OCI-LY7 (cell line): ENCODE data around the gene C8G. TPM values are rescaled to one million over a fixed set of nuclear protein-coding genes. Genes with fewer than 3 reads are reported as not detected.

Experiments used
- BruUV-seq: library from RNA; stranded (reverse); fragments of 400-500 nt; replicated peaks from 2 replicates; lab custom pipeline; 2021; lab: Mats Ljungman, UMichigan
- CTCF ChIA-PET: fragments of 300-600 bp; sonication (Branson Sonifier 250); formaldehyde crosslinking; loops from one replicate; lab custom pipeline; 2022; ENCODE audit warnings: antibody characterized with exemption; ENCODE audit not compliant: unreplicated experiment; lab: Charles Lee
- POLR2A ChIA-PET: fragments of 300-600 bp; sonication (Branson Sonifier 250); formaldehyde crosslinking; loops from one replicate; lab custom pipeline; 2022; ENCODE audit warnings: antibody characterized with exemption; lab: Charles Lee
- DNase-seq: peaks from one replicate; pipeline ENCODE4 v3.0.0-alpha.2; 2015; ENCODE audit warnings: low spot score
- H2AFZ ChIP-seq: fragments of 200-600 bp; sonication (generic), shearing (Covaris generic); 2 replicates; pipeline ENCODE4 v1.6.1; 2014; ENCODE audit warnings: mild to moderate bottlenecking, antibody characterized with exemption, low read length, moderate library complexity
- H3K27ac ChIP-seq: fragments of 200-600 bp; sonication (generic); 2 replicates; pipeline ENCODE4 v1.5.1; 2014; ENCODE audit warnings: mixed run types, low read depth, mild to moderate bottlenecking, moderate library complexity, low read length, inconsistent platforms; ENCODE audit not compliant: poor library complexity, severe bottlenecking
- H3K36me3 ChIP-seq: fragments of 200-600 bp; sonication (generic); 2 replicates; pipeline ENCODE4 v1.6.1; 2014; ENCODE audit warnings: mild to moderate bottlenecking, antibody characterized with exemption, low read length, moderate library complexity, mixed read lengths; ENCODE audit not compliant: insufficient read depth
- H3K4me1 ChIP-seq: fragments of 200-600 bp; sonication (generic); 2 replicates; pipeline ENCODE4 v1.5.1; 2014; ENCODE audit warnings: mild to moderate bottlenecking, low read length; ENCODE audit not compliant: insufficient read depth, poor library complexity, severe bottlenecking
- H3K4me2 ChIP-seq: fragments of 200-600 bp; sonication (generic); 2 replicates; pipeline ENCODE4 v1.6.1; 2014; ENCODE audit warnings: mild to moderate bottlenecking, low read length
- H3K4me3 ChIP-seq: fragments of 200-600 bp; sonication (generic); 2 replicates; pipeline ENCODE4 v1.5.1; 2014; ENCODE audit warnings: mild to moderate bottlenecking, low read depth, low read length; ENCODE audit not compliant: poor library complexity, severe bottlenecking
- H3K79me2 ChIP-seq: fragments of 200-600 bp; sonication (generic); 2 replicates; pipeline ENCODE4 v1.6.1; 2016; ENCODE audit warnings: low read depth, mild to moderate bottlenecking, low read length, moderate library complexity, mixed read lengths; ENCODE audit not compliant: insufficient read depth
- H3K9me2 ChIP-seq: fragments of 200-600 bp; sonication (generic); 2 replicates; pipeline ENCODE4 v1.6.1; 2016; ENCODE audit warnings: mild to moderate bottlenecking, low read length, mixed read lengths; ENCODE audit not compliant: insufficient read depth
- H3K9me3 ChIP-seq: fragments of 200-600 bp; sonication (generic); 2 replicates; pipeline ENCODE4 v1.6.1; 2014; ENCODE audit warnings: mild to moderate bottlenecking, mixed run types, low read length, mixed read lengths
- H4K20me1 ChIP-seq: fragments of 200-600 bp; sonication (generic); 2 replicates; pipeline ENCODE4 v1.6.1; 2014; ENCODE audit warnings: mild to moderate bottlenecking, antibody characterized with exemption, low read length, moderate library complexity, mixed read lengths; ENCODE audit not compliant: insufficient read depth
- EZH2phosphoT487 ChIP-seq: fragments of 200-600 bp; sonication (generic); IDR thresholded peaks from 2 replicates; pipeline ENCODE4 v1.6.1; 2018; ENCODE audit warnings: low read depth, borderline replicate concordance, mild to moderate bottlenecking, mixed run types, antibody characterized with exemption, low read length, moderate library complexity, mixed read lengths
- intact Hi-C: fragments of 100-400 bp; cut with micrococcal nuclease; formaldehyde crosslinking; loops from one replicate; pipeline ENCODE4 v1.10.0; 2022; ENCODE audit not compliant: unreplicated experiment
- total RNA-seq, 2 experiments: library from RNA; depleted of rRNA in 1 of 2; stranded (reverse); fragments of >200 nt in 1 of 2; shearing (Covaris generic) in 1 of 2; gene quantifications; 2 replicates each; pipeline ENCODE4 v1.2.3, GENCODE V29; 2014 to 2022
- TF ChIP-seq, protein P1 (sequence below): fragments of 200-600 bp; sonication (generic); conservative IDR thresholded peaks from 2 replicates; pipeline ENCODE4 v1.5.1; 2014; ENCODE audit warnings: mild to moderate bottlenecking, antibody characterized with exemption, low read length, moderate library complexity, mixed read lengths

The C8G gene
- total RNA-seq, 2 experiments from 2014 or later = 0.95 to 2.2 TPM

DNA sequence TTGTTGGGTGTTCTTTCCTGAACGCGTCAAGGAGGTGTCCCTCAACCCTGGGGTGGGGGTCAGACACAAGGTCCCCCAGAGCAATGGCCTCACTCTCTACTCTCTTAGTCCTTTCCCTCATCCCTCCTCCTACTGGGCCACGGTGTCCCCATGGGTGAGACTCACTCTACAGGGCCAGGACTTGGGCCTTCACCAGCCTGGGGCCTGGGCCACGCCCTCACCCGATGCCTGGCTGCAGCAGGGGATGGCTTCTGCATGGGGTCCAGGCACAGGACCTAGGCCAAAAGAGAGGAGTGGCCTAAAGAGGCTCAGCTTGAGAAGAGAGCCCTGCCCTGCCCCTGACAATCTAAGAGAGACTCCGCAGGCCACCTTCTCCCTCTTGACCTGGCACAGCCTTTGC, 12.9 kb downstream of the C8G start:
- no peak overlapping the region for H3K4me3 ChIP-seq
- H3K27ac ChIP-seq = no peak overlapping the region
- CTCF ChIA-PET = no interaction called here
- H3K79me2 ChIP-seq = no peaks in the 10 kb centered on the region
- H3K4me1 ChIP-seq = no peaks in the 10 kb centered on the region
- no peak for TF ChIP-seq EZH2phosphoT487
- TF ChIP-seq, protein P1, sequence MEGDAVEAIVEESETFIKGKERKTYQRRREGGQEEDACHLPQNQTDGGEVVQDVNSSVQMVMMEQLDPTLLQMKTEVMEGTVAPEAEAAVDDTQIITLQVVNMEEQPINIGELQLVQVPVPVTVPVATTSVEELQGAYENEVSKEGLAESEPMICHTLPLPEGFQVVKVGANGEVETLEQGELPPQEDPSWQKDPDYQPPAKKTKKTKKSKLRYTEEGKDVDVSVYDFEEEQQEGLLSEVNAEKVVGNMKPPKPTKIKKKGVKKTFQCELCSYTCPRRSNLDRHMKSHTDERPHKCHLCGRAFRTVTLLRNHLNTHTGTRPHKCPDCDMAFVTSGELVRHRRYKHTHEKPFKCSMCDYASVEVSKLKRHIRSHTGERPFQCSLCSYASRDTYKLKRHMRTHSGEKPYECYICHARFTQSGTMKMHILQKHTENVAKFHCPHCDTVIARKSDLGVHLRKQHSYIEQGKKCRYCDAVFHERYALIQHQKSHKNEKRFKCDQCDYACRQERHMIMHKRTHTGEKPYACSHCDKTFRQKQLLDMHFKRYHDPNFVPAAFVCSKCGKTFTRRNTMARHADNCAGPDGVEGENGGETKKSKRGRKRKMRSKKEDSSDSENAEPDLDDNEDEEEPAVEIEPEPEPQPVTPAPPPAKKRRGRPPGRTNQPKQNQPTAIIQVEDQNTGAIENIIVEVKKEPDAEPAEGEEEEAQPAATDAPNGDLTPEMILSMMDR = no peak
- no peak overlapping the region for H2AFZ ChIP-seq
- no peak overlapping the region for H3K4me2 ChIP-seq
- no peaks in the 10 kb centered on the region for H3K36me3 ChIP-seq
- POLR2A ChIA-PET = interaction anchor here (0.6 kb wide), 1 partner anchor 34 kb away, joined by 4 read pairs; no protein-coding TSS in a partner anchor
- no peaks in the 10 kb centered on the region for H3K9me3 ChIP-seq
- intact Hi-C loops = no loop called here
- H3K9me2 ChIP-seq = no peaks in the 10 kb centered on the region
- DNase-seq = no peak
- no TSS peak for BruUV-seq
- no peaks in the 10 kb centered on the region for H4K20me1 ChIP-seq

DNA sequence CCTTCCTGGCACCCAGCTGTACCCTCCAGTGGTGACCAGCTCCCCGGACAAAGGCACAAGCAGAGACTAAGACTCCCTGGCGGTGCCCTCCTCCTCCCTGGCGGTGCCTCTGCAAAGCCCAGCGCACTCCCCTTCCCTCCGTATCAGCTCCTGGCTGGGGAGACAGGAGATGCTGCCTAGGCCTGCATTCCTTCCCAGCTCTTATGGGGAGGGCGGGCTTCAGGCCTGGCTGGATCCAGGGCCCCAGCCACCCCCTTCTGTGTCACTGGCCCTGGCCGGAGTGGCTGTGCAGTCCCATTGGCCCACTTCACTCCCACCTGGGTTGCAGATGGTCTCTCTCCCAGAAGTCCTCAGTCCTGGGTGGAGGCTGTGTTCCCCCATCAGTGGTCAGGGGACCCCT, 13.4 kb downstream of the C8G start:
- Histone ChIP-seq H3K4me2 (no peak overlapping the region), H4K20me1 (no peaks in the 10 kb centered on the region), H3K4me1 (no peaks in the 10 kb centered on the region), H3K27ac (no peak overlapping the region), H3K79me2 (no peaks in the 10 kb centered on the region), H2AFZ (no peak overlapping the region), H3K9me3 (no peaks in the 10 kb centered on the region), H3K4me3 (no peak overlapping the region), H3K9me2 (no peaks in the 10 kb centered on the region), H3K36me3 (no peaks in the 10 kb centered on the region)
- no TSS peak for BruUV-seq
- ChIA-PET POLR2A (no interaction called here), CTCF (interaction anchor here (0.6 kb wide), 1 partner anchor 15 kb away, joined by 3 read pairs; no protein-coding TSS in a partner anchor)
- TF ChIP-seq, protein P1 = no peak
- no peak for TF ChIP-seq EZH2phosphoT487
- no peak for DNase-seq
- intact Hi-C loops = no loop called here

DNA sequence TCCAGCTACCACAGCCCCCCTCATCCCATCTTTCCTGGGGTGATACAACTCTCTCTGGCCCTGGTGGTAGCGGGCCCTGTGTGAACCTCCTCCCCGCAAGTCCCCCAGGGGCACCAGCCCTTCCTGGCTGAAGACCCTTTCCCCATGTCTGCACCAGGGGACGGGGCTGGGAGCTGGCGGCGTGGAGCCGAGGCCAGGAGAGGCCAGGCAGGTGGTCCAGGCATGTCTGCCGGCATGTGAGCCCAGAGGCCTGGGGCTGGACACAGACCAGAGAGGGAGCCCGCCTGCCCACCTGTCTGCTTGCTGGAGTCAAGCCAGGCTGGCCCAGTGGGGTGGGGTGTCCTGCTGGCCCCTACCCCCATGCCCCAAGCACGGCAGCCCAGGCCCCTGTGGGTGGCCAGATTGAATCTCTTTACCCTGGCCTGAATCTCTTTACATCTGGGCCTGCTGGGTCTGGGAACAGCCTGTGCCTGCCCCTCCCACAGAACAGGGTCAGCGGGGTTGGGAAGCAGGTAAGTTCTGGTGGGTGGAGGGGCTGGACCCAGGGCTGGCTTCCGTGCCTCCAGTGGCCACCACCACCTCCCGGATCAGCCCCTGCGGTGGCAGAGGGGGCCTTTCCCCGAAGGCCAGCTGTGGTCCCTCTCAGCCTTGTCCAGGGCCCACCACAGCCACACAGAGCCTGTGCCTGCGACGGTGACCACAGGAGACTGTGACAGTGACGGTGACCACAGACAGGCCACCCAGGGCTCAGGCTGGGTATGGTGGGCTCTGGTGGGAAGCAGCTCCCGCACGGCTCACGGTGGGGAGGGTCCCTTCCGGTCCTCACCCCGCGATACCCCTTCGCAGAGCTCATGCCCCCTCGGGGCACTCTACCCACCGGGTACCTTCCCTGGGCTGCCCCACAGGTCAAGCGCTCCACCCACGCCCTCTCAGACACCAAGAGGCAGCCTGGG, 14.1 kb downstream of the C8G start:
- CTCF ChIA-PET = interaction anchor here (0.6 kb wide), 4 partner anchors 16 to 1034 kb away, joined by 3 to 14 read pairs (median 7); no protein-coding TSS in a partner anchor
- no peak overlapping the region for H3K27ac ChIP-seq

More for the DNA sequence above, 14.1 kb downstream of the C8G start:
- POLR2A ChIA-PET = no interaction called here
- Histone ChIP-seq H3K36me3 (no peaks in the 10 kb centered on the region), H3K4me3 (no peak overlapping the region), H4K20me1 (no peaks in the 10 kb centered on the region), H3K4me1 (no peaks in the 10 kb centered on the region), H3K9me3 (no peaks in the 10 kb centered on the region), H3K4me2 (no peak overlapping the region), H3K9me2 (no peaks in the 10 kb centered on the region), H3K79me2 (no peaks in the 10 kb centered on the region), H2AFZ (no peak overlapping the region)
- TF ChIP-seq EZH2phosphoT487 = no peak
- no TSS peak for BruUV-seq
- DNase-seq = no peak
- intact Hi-C loops = no loop called here
